KOPT-K1 (cell line): ENCODE results near the gene SEC23A.
"Not testable (repeated sequence)": the region's sequence is repeated elsewhere in the genome, so short reads cannot be mapped to it uniquely, and the experiment has no call there.

Source experiments
- H3K27ac ChIP-seq: fragments of 200-600 bp; sonication (generic); 2 replicates; pipeline ENCODE4 v1.5.1; 2016; ENCODE audit warnings: antibody characterized with exemption, mild to moderate bottlenecking, low read depth, low read length; ENCODE audit not compliant: poor library complexity, severe bottlenecking
- H3K36me3 ChIP-seq: fragments of 200-600 bp; sonication (generic); 2 replicates; pipeline ENCODE4 v1.5.1; 2017; ENCODE audit warnings: antibody characterized with exemption, mild to moderate bottlenecking, low read length, moderate library complexity; ENCODE audit not compliant: insufficient read depth
- H3K9me3 ChIP-seq: fragments of 200-600 bp; sonication (generic); 2 replicates; pipeline ENCODE4 v1.5.1; 2017; ENCODE audit warnings: antibody characterized with exemption, low read length, mild to moderate bottlenecking; ENCODE audit not compliant: insufficient read depth, poor library complexity, severe bottlenecking

The SEC23A gene

GRCh38 chr14:39104078-39104801 is 1.2 kb upstream of the SEC23A start:
- H3K36me3 ChIP-seq, H3K9me3 ChIP-seq: not testable (repeated sequence)
- peak overlapping the region; percentile 83 for H3K27ac ChIP-seq

- peak overlapping the region; percentile 83 for H3K27ac ChIP-seq
Measured at GRCh38 chr14:39102265-39102968, 618 bp downstream of the SEC23A start.

GRCh38 chr14:39099748-39100147 is 3.3 kb downstream of the SEC23A start:
- Histone ChIP-seq H3K27ac (no peak overlapping the region), H3K9me3 (no peaks in the 10 kb centered on the region), H3K36me3 (peaks cover 8% of the 10 kb centered on the region)

More at GRCh38 chr14:39102265-39102968, 618 bp downstream of the SEC23A start:
- H3K36me3 ChIP-seq, result no peaks in the 10 kb centered on the region
- H3K9me3 ChIP-seq, result no peaks in the 10 kb centered on the region

- not testable (repeated sequence) for H3K9me3 ChIP-seq, H3K27ac ChIP-seq
- H3K36me3 ChIP-seq, result peaks cover 13% of the 10 kb centered on the region
Measured at GRCh38 chr14:39099215-39099614, 3.8 kb downstream of the SEC23A start.

GRCh38 chr14:39097159-39097558 is 5.9 kb downstream of the SEC23A start:
- H3K27ac ChIP-seq, result no peak overlapping the region
- peaks cover 30% of the 10 kb centered on the region for H3K36me3 ChIP-seq
- no peaks in the 10 kb centered on the region for H3K9me3 ChIP-seq

GRCh38 chr14:39094515-39094914 is 8.5 kb downstream of the SEC23A start:
- no peaks in the 10 kb centered on the region for H3K9me3 ChIP-seq
- H3K27ac ChIP-seq, result no peak overlapping the region
- H3K36me3 ChIP-seq, result peaks cover 57% of the 10 kb centered on the region

GRCh38 chr14:39091716-39092115 is 11.3 kb downstream of the SEC23A start:
- H3K9me3 ChIP-seq, result no peaks in the 10 kb centered on the region
- peaks cover 81% of the 10 kb centered on the region for H3K36me3 ChIP-seq
- H3K27ac ChIP-seq, result no peak overlapping the region

GRCh38 chr14:39090548-39091111 is 12.4 kb downstream of the SEC23A start:
- no peak overlapping the region for H3K27ac ChIP-seq
- peaks cover 91% of the 10 kb centered on the region for H3K36me3 ChIP-seq
- H3K9me3 ChIP-seq, result no peaks in the 10 kb centered on the region

GRCh38 chr14:39087493-39087892 is 15.5 kb downstream of the SEC23A start:
- H3K36me3 ChIP-seq, result peaks cover 95% of the 10 kb centered on the region
- H3K27ac ChIP-seq, result no peak overlapping the region
- H3K9me3 ChIP-seq, result no peaks in the 10 kb centered on the region

GRCh38 chr14:39085933-39086332 is 17.1 kb downstream of the SEC23A start:
- H3K36me3 ChIP-seq, result peaks cover 89% of the 10 kb centered on the region
- no peak overlapping the region for H3K27ac ChIP-seq
- no peaks in the 10 kb centered on the region for H3K9me3 ChIP-seq

- Histone ChIP-seq H3K36me3 (peaks cover 79% of the 10 kb centered on the region), H3K27ac (no peak overlapping the region)
Measured at GRCh38 chr14:39083127-39083526, 19.9 kb downstream of the SEC23A start.

GRCh38 chr14:39080886-39081285 is 22.1 kb downstream of the SEC23A start:
- Histone ChIP-seq H3K9me3 (no peaks in the 10 kb centered on the region), H3K36me3 (peaks cover 80% of the 10 kb centered on the region), H3K27ac (no peak overlapping the region)

More at GRCh38 chr14:39083127-39083526, 19.9 kb downstream of the SEC23A start:
- no peaks in the 10 kb centered on the region for H3K9me3 ChIP-seq

- H3K9me3 ChIP-seq, result no peaks in the 10 kb centered on the region
- H3K27ac ChIP-seq, result no peak overlapping the region
- H3K36me3 ChIP-seq, result peaks cover 72% of the 10 kb centered on the region
Measured at GRCh38 chr14:39071096-39071495, 31.9 kb downstream of the SEC23A start.

GRCh38 chr14:39069923-39070322 is 33.1 kb downstream of the SEC23A start:
- no peaks in the 10 kb centered on the region for H3K9me3 ChIP-seq
- no peak overlapping the region for H3K27ac ChIP-seq
- H3K36me3 ChIP-seq, result peaks cover 69% of the 10 kb centered on the region

- H3K9me3 ChIP-seq, H3K27ac ChIP-seq: not testable (repeated sequence)
- H3K36me3 ChIP-seq, result peaks cover 71% of the 10 kb centered on the region
Measured at GRCh38 chr14:39069169-39069805, 33.7 kb downstream of the SEC23A start.
